ENCODE data around the gene THAP5. TPM values are rescaled to one million over a fixed set of nuclear protein-coding genes. Genes with fewer than 3 reads are reported as not detected.

The THAP5 gene
- total RNA-seq, 4 donors from 2014 or later: 22.5 to 36.0 (median 25.6) TPM

- in situ Hi-C loops (cut with MboI; ENCODE audit: low sequenced_read_pairs in 4 of 4): no loop called here
- H3K4me3 ChIP-seq: no peak overlapping the region
These were observed 12.4 kb upstream of the THAP5 start for GRCh38 chr7:108581655-108582491.

GRCh38 chr7:108580298-108580697, 10.8 kb upstream of the THAP5 start:
- ATAC-seq (no peak), DNase-seq (no peak)
- Histone ChIP-seq H3K27ac (no peak overlapping the region), H3K36me3 (peaks cover 0 to 18% of the 10 kb centered on the region in 2 donors), H3K27me3 (no peaks in the 10 kb centered on the region), H3K4me1 (no peaks in the 10 kb centered on the region), H3K4me3 (no peak overlapping the region), H3K9me3 (no peaks in the 10 kb centered on the region)
- in situ Hi-C loops (cut with MboI; ENCODE audit: low sequenced_read_pairs in 4 of 4): no loop called here
- TF ChIP-seq POLR2A (IDR thresholded peaks at IDR 0.05) (no peak), CTCF (IDR thresholded peaks at IDR 0.05 in 4 of 5, conservative IDR thresholded peaks at IDR 0.05 in 1 of 5) (no peak)
- intact Hi-C loops (cut with DNase I; ENCODE audit: low total_unique reads): no loop called here

More at GRCh38 chr7:108581655-108582491, 12.4 kb upstream of the THAP5 start:
- Histone ChIP-seq H3K27me3 (no peaks in the 10 kb centered on the region), H3K9me3 (no peaks in the 10 kb centered on the region), H3K27ac (no peak overlapping the region), H3K36me3 (peaks cover 0 to 18% of the 10 kb centered on the region in 2 donors), H3K4me1 (no peaks in the 10 kb centered on the region)
- ATAC-seq (no peak), DNase-seq (no peak)
- TF ChIP-seq CTCF (IDR thresholded peaks at IDR 0.05 in 4 of 5, conservative IDR thresholded peaks at IDR 0.05 in 1 of 5) (no peak), POLR2A (IDR thresholded peaks at IDR 0.05) (no peak)
- intact Hi-C loops (cut with DNase I; ENCODE audit: low total_unique reads): no loop called here

- Histone ChIP-seq H3K36me3 (peaks cover 0 to 32% of the 10 kb centered on the region in 2 donors), H3K9me3 (no peaks in the 10 kb centered on the region), H3K27me3 (no peaks in the 10 kb centered on the region), H3K4me1 (peaks cover 0 to 5% of the 10 kb centered on the region in 2 donors), H3K4me3 (no peak overlapping the region), H3K27ac (no peak overlapping the region)
- TF ChIP-seq POLR2A (IDR thresholded peaks at IDR 0.05) (no peak), CTCF (IDR thresholded peaks at IDR 0.05 in 4 of 5, conservative IDR thresholded peaks at IDR 0.05 in 1 of 5) (no peak)
- DNase-seq: no peak
- ATAC-seq: no peak
- in situ Hi-C loops (cut with MboI; ENCODE audit: low sequenced_read_pairs in 4 of 4) (no loop called here), intact Hi-C loops (cut with DNase I; ENCODE audit: low total_unique reads) (no loop called here)
These were observed 9.4 kb upstream of the THAP5 start for GRCh38 chr7:108578937-108579336.

- H3K4me1 ChIP-seq: peaks cover 13 to 25% of the 10 kb centered on the region in 2 donors
- no peaks in the 10 kb centered on the region for H3K27me3 ChIP-seq
- peaks cover 0 to 43% of the 10 kb centered on the region in 2 donors for H3K36me3 ChIP-seq
- in situ Hi-C loops (cut with MboI; ENCODE audit: low sequenced_read_pairs in 4 of 4) (no loop called here), intact Hi-C loops (cut with DNase I; ENCODE audit: low total_unique reads) (no loop called here)
- DNase-seq: no peak
- ATAC-seq: no peak
- no peak overlapping the region for H3K4me3 ChIP-seq
- TF ChIP-seq CTCF (IDR thresholded peaks at IDR 0.05 in 4 of 5, conservative IDR thresholded peaks at IDR 0.05 in 1 of 5) (no peak), POLR2A (IDR thresholded peaks at IDR 0.05) (no peak)
- H3K9me3 ChIP-seq: no peaks in the 10 kb centered on the region
- H3K27ac ChIP-seq: no peak overlapping the region
These were observed 6.6 kb upstream of the THAP5 start for GRCh38 chr7:108576116-108576515.
